HCT116 (cell line): ENCODE results near the gene CA11. TPM values are rescaled to one million over a fixed set of nuclear protein-coding genes. Genes with fewer than 3 reads are reported as not detected.

Experiments
- ATAC-seq: fragments of 200-7000 bp; cut with Tn5 transposase; 2 replicates; pipeline ENCODE4 v1.9.1; 2020; ENCODE audit warnings: mild to moderate bottlenecking, moderate library complexity
- BruUV-seq: library from RNA; stranded (reverse); fragments of 400-500 nt; replicated peaks from 2 replicates; lab custom pipeline; 2021; lab: Mats Ljungman, UMichigan
- CTCF ChIA-PET: fragments of 300-600 bp; sonication (Branson Sonifier 250); formaldehyde crosslinking; loops from one replicate; lab custom pipeline; 2021; ENCODE audit warnings: antibody characterized with exemption; lab: Charles Lee
- POLR2A ChIA-PET: fragments of 300-600, 350-600 bp; sonication (Branson Sonifier 250); formaldehyde crosslinking; loops from one replicate; lab custom pipeline; 2021; ENCODE audit warnings: antibody characterized with exemption; lab: Charles Lee
- RAD21 ChIA-PET, 2 experiments: fragments of 300-600 bp; sonication (Branson Sonifier 250); formaldehyde crosslinking; loops; one replicate each; lab custom pipeline; 2023; ENCODE audit warnings: low total read pairs in 2 of 2; ENCODE audit not compliant: uncharacterized antibody in 2 of 2, unreplicated experiment in 2 of 2, low non-redundant PET in 1 of 2; lab: Charles Lee
- DNase-seq: peaks from one replicate; pipeline ENCODE4 v3.0.0-alpha.2; 2010; ENCODE audit warnings: low read depth, low spot score
- H2AFZ ChIP-seq: fragments of 200-600 bp; shearing (Covaris generic), sonication (generic); 2 replicates; pipeline ENCODE4 v1.6.1; 2017; ENCODE audit warnings: low read depth, mixed run types, mixed read lengths, antibody characterized with exemption, low read length; ENCODE audit not compliant: poor library complexity, severe bottlenecking
- H3K27ac ChIP-seq: 2 replicates; pipeline ENCODE4 v1.5.1; 2012; ENCODE audit warnings: low read depth, low read length
- H3K27me3 ChIP-seq: fragments of 200-600 bp; sonication (generic); 2 replicates; pipeline ENCODE4 v1.6.1; 2016; ENCODE audit warnings: mixed run types, low read length, mixed read lengths; ENCODE audit not compliant: insufficient read depth
- H3K36me3 ChIP-seq, 2 experiments: fragments of 200-500 bp in 1 of 2; fragments of 200-600 bp in 1 of 2; sonication (Bioruptor generic) in 1 of 2; sonication (generic) in 1 of 2; 2 replicates each; pipeline versions ENCODE4 v1.5.1 to v1.6.1; 2014 to 2016; ENCODE audit warnings: low read length in 2 of 2, inconsistent platforms in 1 of 2, mixed read lengths in 1 of 2, mixed run types in 1 of 2; ENCODE audit not compliant: insufficient read depth in 2 of 2, control insufficient read depth in 1 of 2
- H3K4me1 ChIP-seq, 2 experiments: fragments of 200-600 bp in 1 of 2; sonication (generic) in 1 of 2; 2 replicates each; pipeline versions ENCODE4 v1.5.1 to v1.6.1; 2012 to 2017; ENCODE audit warnings: low read length in 2 of 2, inconsistent platforms in 1 of 2, mild to moderate bottlenecking in 1 of 2, mixed read lengths in 1 of 2, mixed run types in 1 of 2, moderate library complexity in 1 of 2; ENCODE audit not compliant: insufficient read depth in 2 of 2, control insufficient read depth in 1 of 2
- H3K4me2 ChIP-seq: fragments of 200-600 bp; sonication (generic); 2 replicates; pipeline ENCODE4 v1.6.1; 2017; ENCODE audit warnings: mixed run types, low read length, mixed read lengths
- H3K4me3 ChIP-seq, 2 experiments: fragments of 200-600 bp in 1 of 2; sonication (generic) in 1 of 2; replicated peaks in 1 of 2; 2 replicates each; pipeline ENCODE4 v1.5.1; 2011 to 2016; ENCODE audit warnings: low read length in 2 of 2, control low read depth in 1 of 2, low read depth in 1 of 2, mild to moderate bottlenecking in 1 of 2, mixed read lengths in 1 of 2, mixed run types in 1 of 2
- H3K79me2 ChIP-seq: fragments of 200-600 bp; sonication (generic); 2 replicates; pipeline ENCODE4 v1.6.1; 2017; ENCODE audit warnings: mild to moderate bottlenecking, mixed run types, low read length, moderate library complexity, mixed read lengths; ENCODE audit not compliant: insufficient read depth
- H3K9ac ChIP-seq: fragments of 200-600 bp; sonication (generic); 2 replicates; pipeline ENCODE4 v1.6.1; 2016; ENCODE audit warnings: low read length, mixed read lengths
- H3K9me2 ChIP-seq: fragments of 200-600 bp; sonication (generic), shearing (Covaris generic); 2 replicates; pipeline ENCODE4 v1.6.1; 2017; ENCODE audit warnings: mixed run types, mild to moderate bottlenecking, moderate library complexity; ENCODE audit not compliant: insufficient read depth
- H3K9me3 ChIP-seq, 2 experiments: fragments of 200-500 bp in 1 of 2; fragments of 200-600 bp in 1 of 2; sonication (Bioruptor generic) in 1 of 2; sonication (generic) in 1 of 2; 2 replicates each; pipeline ENCODE4 v1.6.1; 2014 to 2017; ENCODE audit warnings: low read length in 2 of 2, mixed read lengths in 2 of 2, inconsistent platforms in 1 of 2, low read depth in 1 of 2, mild to moderate bottlenecking in 1 of 2, mixed run types in 1 of 2, moderate library complexity in 1 of 2; ENCODE audit not compliant: control insufficient read depth in 1 of 2, insufficient read depth in 1 of 2
- H4K20me1 ChIP-seq: fragments of 200-600 bp; sonication (generic), shearing (Covaris generic); 2 replicates; pipeline ENCODE4 v1.6.1; 2017; ENCODE audit warnings: mixed run types, mild to moderate bottlenecking, moderate library complexity; ENCODE audit not compliant: insufficient read depth
- CBX3 ChIP-seq: IDR thresholded peaks from 2 replicates; pipeline ENCODE4 v1.6.1; 2012; ENCODE audit warnings: low read depth
- EGR1 ChIP-seq: IDR thresholded peaks from 2 replicates; pipeline ENCODE4 v1.6.1; 2012; ENCODE audit warnings: low read depth
- JUND ChIP-seq: IDR thresholded peaks from 2 replicates; pipeline ENCODE4 v1.6.1; 2012
- POLR2AphosphoS5 ChIP-seq: IDR thresholded peaks from 2 replicates; pipeline ENCODE4 v1.6.1; 2011; ENCODE audit warnings: mild to moderate bottlenecking, low read depth, low read length, moderate library complexity
- RAD21 ChIP-seq: IDR thresholded peaks from 2 replicates; pipeline ENCODE4 v1.6.1; 2012; ENCODE audit warnings: low read depth, mild to moderate bottlenecking
- SIN3A ChIP-seq: IDR thresholded peaks from 2 replicates; pipeline ENCODE4 v1.6.1; 2012; ENCODE audit warnings: low read depth
- SRF ChIP-seq: IDR thresholded peaks from 2 replicates; pipeline ENCODE4 v1.6.1; 2012; ENCODE audit warnings: low read depth
- intact Hi-C: fragments of 100-400 bp; cut with micrococcal nuclease; formaldehyde crosslinking; loops from 2 replicates; pipeline ENCODE4 v1.10.0; 2022
- total RNA-seq: library from RNA; stranded (reverse); gene quantifications from one replicate; pipeline ENCODE4 v1.2.1, GENCODE V29; 2021; ENCODE audit not compliant: unreplicated experiment
- TF ChIP-seq, protein P1 (sequence below), 3 experiments: fragments of 200-600 bp in 1 of 3; sonication (generic) in 1 of 3; IDR thresholded peaks in 2 of 3; conservative IDR thresholded peaks in 1 of 3; 2 replicates each; pipeline ENCODE4 v1.5.1; 2012 to 2017; ENCODE audit warnings: low read depth in 2 of 3, low read length in 2 of 3, antibody characterized with exemption in 1 of 3, borderline replicate concordance in 1 of 3, control low read depth in 1 of 3, mild to moderate bottlenecking in 1 of 3, mixed read lengths in 1 of 3, mixed run types in 1 of 3, moderate library complexity in 1 of 3; ENCODE audit not compliant: insufficient read depth in 1 of 3
- TF ChIP-seq, protein P2 (sequence below): IDR thresholded peaks from 2 replicates; pipeline ENCODE4 v1.6.1; 2012

Gene CA11
- total RNA-seq, 1 experiment from 2014 or later, result 29.6 TPM

DNA sequence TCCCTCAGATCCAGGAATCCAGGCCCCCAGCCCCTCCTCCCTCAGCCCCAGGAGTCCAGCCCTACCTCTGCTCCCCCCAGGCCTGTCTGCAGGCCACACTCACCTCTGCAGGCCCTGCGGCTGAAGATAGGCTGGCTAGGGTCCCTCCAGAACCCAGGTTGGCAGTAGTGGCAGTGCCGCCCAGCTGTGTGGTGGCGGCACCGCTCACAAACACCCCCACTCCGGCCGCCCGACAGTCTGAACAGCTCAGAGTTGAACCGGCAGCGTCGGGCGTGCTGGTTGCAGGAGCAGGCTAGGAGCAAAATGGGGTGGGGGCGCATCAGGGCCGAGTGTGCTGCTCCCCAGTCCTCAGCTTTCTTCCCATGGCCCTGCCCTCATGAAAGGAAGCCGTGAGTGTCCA is 18.5 kb upstream of the CA11 start (continued):
- TF ChIP-seq, protein P1, sequence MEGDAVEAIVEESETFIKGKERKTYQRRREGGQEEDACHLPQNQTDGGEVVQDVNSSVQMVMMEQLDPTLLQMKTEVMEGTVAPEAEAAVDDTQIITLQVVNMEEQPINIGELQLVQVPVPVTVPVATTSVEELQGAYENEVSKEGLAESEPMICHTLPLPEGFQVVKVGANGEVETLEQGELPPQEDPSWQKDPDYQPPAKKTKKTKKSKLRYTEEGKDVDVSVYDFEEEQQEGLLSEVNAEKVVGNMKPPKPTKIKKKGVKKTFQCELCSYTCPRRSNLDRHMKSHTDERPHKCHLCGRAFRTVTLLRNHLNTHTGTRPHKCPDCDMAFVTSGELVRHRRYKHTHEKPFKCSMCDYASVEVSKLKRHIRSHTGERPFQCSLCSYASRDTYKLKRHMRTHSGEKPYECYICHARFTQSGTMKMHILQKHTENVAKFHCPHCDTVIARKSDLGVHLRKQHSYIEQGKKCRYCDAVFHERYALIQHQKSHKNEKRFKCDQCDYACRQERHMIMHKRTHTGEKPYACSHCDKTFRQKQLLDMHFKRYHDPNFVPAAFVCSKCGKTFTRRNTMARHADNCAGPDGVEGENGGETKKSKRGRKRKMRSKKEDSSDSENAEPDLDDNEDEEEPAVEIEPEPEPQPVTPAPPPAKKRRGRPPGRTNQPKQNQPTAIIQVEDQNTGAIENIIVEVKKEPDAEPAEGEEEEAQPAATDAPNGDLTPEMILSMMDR (IDR thresholded peaks at IDR 0.05 in 2 of 3, conservative IDR thresholded peaks at IDR 0.05 in 1 of 3; ENCODE audit: borderline replicate concordance in 1 of 3, insufficient read depth in 1 of 3, low read depth in 2 of 3, low read length in 2 of 3), result no peak

DNA sequence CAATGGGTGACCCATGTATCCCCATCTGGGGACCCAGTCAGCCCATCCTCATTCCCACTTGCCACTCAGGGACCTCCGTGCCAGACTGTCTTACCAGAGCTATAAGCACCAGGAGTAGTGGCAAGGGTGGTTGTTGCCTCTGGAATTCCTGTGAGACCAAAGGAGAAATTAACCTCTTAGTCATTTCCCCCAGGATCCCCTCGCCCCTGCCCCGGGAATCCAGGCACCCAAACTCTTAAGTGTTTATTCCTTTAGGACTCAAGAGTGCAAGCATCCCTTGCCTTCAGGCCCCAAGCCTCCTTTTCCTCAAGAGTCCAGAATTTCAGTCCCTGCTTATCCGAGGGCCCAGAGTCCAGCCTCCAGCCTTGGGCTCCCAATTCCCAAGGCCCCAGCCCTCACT is 17.7 kb upstream of the CA11 start:
- H2AFZ ChIP-seq, result no peak overlapping the region
- H3K9ac ChIP-seq, result no peak overlapping the region
- ChIA-PET POLR2A (no interaction called here), CTCF (no interaction called here), RAD21 (no interaction called here)
- no peaks in the 10 kb centered on the region for H4K20me1 ChIP-seq
- TF ChIP-seq CBX3 (no peak), SRF (no peak), EGR1 (no peak), SIN3A (no peak), JUND (no peak), POLR2AphosphoS5 (no peak), RAD21 (no peak)
- TF ChIP-seq, protein P1 (IDR thresholded peaks at IDR 0.05 in 2 of 3, conservative IDR thresholded peaks at IDR 0.05 in 1 of 3; ENCODE audit: borderline replicate concordance in 1 of 3, insufficient read depth in 1 of 3, low read depth in 2 of 3, low read length in 2 of 3), result no peak
- TF ChIP-seq, protein P2, sequence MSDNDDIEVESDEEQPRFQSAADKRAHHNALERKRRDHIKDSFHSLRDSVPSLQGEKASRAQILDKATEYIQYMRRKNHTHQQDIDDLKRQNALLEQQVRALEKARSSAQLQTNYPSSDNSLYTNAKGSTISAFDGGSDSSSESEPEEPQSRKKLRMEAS, result no peak
- H3K9me2 ChIP-seq, result no peaks in the 10 kb centered on the region
- no peak overlapping the region for H3K4me3 ChIP-seq
- H3K4me2 ChIP-seq, result no peak overlapping the region
- H3K27me3 ChIP-seq, result no peaks in the 10 kb centered on the region
- H3K4me1 ChIP-seq, result peaks cover 2 to 17% of the 10 kb centered on the region in 2 experiments; a peak in 3 of 4 replicates
- DNase-seq, result no peak
- intact Hi-C loops, result no loop called here
- no peaks in the 10 kb centered on the region for H3K36me3 ChIP-seq
- no peak overlapping the region for H3K27ac ChIP-seq
- ATAC-seq, result no peak
- BruUV-seq, result no TSS peak
- no peaks in the 10 kb centered on the region for H3K79me2 ChIP-seq
- no peaks in the 10 kb centered on the region for H3K9me3 ChIP-seq
